AG09319 (cell line): ENCODE data around the gene MCC.

Experiments used
- DNase-seq: peaks from one replicate; pipeline ENCODE4 v3.0.0-alpha.2; 2010; ENCODE audit warnings: low read depth; ENCODE audit errors: extremely low read depth
- TF ChIP-seq, protein P1 (sequence below): IDR thresholded peaks from 2 replicates; pipeline ENCODE4 v1.5.1; 2011; ENCODE audit warnings: low read depth, mild to moderate bottlenecking, inconsistent platforms, low read length, moderate library complexity

Gene MCC

GRCh38 chr5:113147537-113147936, 340.7 kb downstream of the MCC start:
- no peak for DNase-seq
- TF ChIP-seq, protein P1, sequence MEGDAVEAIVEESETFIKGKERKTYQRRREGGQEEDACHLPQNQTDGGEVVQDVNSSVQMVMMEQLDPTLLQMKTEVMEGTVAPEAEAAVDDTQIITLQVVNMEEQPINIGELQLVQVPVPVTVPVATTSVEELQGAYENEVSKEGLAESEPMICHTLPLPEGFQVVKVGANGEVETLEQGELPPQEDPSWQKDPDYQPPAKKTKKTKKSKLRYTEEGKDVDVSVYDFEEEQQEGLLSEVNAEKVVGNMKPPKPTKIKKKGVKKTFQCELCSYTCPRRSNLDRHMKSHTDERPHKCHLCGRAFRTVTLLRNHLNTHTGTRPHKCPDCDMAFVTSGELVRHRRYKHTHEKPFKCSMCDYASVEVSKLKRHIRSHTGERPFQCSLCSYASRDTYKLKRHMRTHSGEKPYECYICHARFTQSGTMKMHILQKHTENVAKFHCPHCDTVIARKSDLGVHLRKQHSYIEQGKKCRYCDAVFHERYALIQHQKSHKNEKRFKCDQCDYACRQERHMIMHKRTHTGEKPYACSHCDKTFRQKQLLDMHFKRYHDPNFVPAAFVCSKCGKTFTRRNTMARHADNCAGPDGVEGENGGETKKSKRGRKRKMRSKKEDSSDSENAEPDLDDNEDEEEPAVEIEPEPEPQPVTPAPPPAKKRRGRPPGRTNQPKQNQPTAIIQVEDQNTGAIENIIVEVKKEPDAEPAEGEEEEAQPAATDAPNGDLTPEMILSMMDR: no peak

DNA sequence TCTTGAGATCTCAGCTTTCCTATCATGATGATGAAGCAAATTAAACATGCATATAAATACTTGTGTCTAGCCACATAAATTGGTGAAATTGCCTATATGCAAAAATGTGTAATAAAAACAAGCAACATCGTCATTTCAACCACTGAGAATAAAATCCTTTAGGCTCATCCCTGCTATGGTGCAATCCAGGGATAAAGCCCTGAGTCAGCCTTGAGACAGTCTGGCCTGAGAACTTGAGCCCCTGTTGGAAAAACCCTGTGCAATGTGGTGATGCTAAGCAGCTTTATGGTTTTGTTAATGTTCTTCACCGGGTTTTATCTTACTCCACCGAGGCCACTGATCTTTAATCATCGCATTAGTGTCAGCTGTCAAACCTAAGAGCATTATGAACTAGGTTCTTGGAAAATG, 341.1 kb downstream of the MCC start:
- peak; percentile 56 for DNase-seq

GRCh38 chr5:113145757-113146387, 342.4 kb downstream of the MCC start:
- no peak for DNase-seq
- TF ChIP-seq, protein P1: no peak

More for the DNA sequence above, 341.1 kb downstream of the MCC start:
- TF ChIP-seq, protein P1: no peak

DNA sequence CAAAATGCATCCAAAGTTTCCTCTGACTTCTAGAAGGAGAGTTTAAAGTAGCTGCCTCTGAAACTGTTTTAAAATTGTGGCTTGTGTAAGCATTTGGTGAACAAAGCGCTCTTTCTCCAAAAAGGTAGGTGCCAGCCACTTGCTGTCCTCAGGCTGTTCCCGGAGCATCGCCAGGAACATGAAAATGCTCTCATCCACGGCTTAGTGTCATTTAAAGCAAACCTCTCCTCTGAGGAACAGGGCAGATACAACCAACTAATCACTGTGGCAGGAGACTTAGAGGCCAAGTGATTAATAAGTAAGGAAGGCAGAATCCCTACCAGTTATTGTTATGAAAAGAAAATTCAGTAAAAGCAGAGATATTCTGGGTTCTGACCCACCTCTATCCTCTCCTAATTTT, 346.1 kb downstream of the MCC start:
- no peak for DNase-seq
- TF ChIP-seq, protein P1: no peak

DNA sequence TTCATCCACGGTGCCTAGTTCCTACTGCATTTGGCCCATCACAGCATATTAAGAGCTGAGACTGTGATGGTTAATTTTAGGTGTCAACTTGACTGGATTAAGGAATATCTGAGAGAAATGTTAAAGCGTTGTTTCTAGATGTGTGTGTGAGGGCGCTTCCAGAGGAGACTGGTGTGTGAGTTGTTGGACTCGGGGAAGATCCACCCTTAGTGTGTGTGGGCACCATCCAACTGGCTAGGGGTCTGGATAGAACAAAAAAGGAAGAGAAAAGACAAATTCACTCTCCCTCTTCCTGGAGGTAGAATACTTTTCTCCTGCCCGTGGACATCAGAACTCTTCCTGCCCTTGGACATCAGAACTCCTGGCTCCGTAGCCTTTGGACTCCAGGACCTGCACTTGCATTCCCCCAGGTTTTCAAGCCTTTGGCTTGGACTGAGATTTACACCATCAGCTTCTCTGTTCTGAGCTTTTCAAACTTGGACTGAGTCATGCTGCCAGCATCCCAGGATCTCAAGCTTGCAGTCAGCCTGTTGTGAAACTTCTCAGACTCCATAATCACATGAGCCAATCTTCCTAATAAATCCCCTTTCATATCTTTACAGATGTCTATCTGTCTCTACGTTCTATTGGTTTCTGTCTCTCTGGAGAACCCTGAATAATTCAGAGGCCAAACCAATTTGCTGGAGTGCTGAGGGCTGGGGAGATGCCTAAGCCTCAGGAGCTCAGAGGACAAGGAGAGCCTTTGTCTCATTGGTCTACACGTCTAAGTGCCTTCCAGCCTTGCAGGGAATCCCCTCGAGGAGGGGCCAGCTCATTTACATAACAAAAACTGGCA, 347.2 kb downstream of the MCC start:
- peak; percentile 44 for DNase-seq
- TF ChIP-seq, protein P1: no peak

- TF ChIP-seq, protein P1: no peak
- DNase-seq: no peak
Observed at GRCh38 chr5:113133211-113133975, 354.9 kb downstream of the MCC start.
